ENCODE measurements around the gene ERMARD.

ERMARD gene

DNA sequence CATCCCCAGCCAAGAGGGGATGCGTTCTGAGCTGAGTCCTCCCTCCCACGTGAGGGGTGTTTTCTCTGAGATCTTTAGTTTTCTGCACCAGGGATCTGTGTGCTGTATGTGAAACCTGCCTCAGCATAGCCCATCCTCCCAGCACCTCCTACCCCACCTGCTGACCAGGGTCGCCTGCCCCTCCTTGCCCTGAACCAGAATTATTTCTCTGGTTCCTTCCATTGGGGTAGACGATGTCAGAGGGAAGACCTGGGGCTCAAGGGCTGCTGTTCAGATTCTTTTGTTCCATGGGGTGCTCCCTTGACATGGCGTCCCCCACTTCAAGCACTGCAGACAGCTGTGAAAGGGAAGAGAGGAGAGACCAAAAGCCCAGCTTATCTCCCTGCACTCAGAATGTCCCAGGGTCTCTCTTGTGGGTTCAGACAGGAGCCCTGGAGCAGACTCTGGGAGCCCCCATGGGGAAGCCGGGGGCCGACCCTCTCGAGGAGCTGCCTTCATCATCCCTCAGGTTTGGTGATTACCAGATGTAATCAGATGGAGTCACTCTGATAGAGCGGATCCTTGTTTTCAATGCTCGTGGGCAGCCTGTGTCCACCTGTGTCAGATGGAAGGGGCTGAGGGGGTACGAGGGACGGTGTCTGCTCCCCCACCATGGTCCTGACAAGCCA is 74.3 kb downstream of the ERMARD start:
- no peak for DNase-seq (ENCODE audit: extremely low spot score)
- ChIA-PET CTCF (no interaction called here), POLR2A (interaction anchor here (0.5 kb wide), 1 partner anchor 606 kb away, joined by 3 read pairs; no protein-coding TSS in a partner anchor)
- no peak for TF ChIP-seq CTBP1 (IDR thresholded peaks at IDR 0.05; ENCODE audit: borderline replicate concordance)
- TF ChIP-seq SP1 (IDR thresholded peaks at IDR 0.05), result no peak
- no peak for TF ChIP-seq SUZ12 (IDR thresholded peaks at IDR 0.05)
- no peak for TF ChIP-seq TARDBP (IDR thresholded peaks at IDR 0.05)
- TF ChIP-seq HDGF (IDR thresholded peaks at IDR 0.05; ENCODE audit: borderline replicate concordance), result no peak
- no peak for TF ChIP-seq LEF1 (IDR thresholded peaks at IDR 0.05; ENCODE audit: borderline replicate concordance)
- no peak for TF ChIP-seq FOXA1 (IDR thresholded peaks at IDR 0.05)
- no peak for TF ChIP-seq ZNF384 (IDR thresholded peaks at IDR 0.05)

- DNase-seq (ENCODE audit: extremely low spot score), result no peak
- POLR2A ChIA-PET, result no interaction called here
- CTCF ChIA-PET, result no interaction called here
- no peak for TF ChIP-seq HDGF (IDR thresholded peaks at IDR 0.05; ENCODE audit: borderline replicate concordance)
- no peak for TF ChIP-seq CTBP1 (IDR thresholded peaks at IDR 0.05; ENCODE audit: borderline replicate concordance)
- TF ChIP-seq ZNF384 (IDR thresholded peaks at IDR 0.05), result no peak
- TF ChIP-seq FOXM1 (IDR thresholded peaks at IDR 0.05; ENCODE audit: borderline replicate concordance), result no peak
- TF ChIP-seq TARDBP (IDR thresholded peaks at IDR 0.05), result no peak
- TF ChIP-seq LEF1 (IDR thresholded peaks at IDR 0.05; ENCODE audit: borderline replicate concordance), result no peak
Observed at GRCh38 chr6:169826697-169827096, 75.3 kb downstream of the ERMARD start.

DNA sequence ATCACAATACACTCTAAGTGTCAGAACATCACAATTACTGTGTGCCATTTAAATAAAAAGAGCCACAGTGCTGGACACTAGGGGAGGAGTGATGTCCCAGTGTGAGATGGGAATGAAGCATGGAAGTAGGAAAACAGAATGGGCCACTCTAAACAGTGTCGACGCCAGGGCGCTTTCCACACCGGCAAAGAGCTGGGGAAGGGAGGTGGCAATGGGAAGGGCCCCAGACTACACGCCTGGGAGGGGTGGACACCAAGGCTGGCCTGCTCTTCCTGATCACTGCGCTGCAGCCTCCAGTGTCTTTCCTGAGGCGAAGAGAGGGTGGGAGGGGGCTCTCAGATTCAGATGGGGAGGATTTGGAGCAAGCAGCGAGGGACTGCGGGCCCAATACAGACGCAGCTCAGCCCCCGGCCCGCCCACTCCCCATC is 75.9 kb downstream of the ERMARD start:
- TF ChIP-seq BHLHE40 (IDR thresholded peaks at IDR 0.05; ENCODE audit: borderline replicate concordance) (no peak), ARNT (IDR thresholded peaks at IDR 0.05) (no peak), CTBP1 (IDR thresholded peaks at IDR 0.05; ENCODE audit: borderline replicate concordance) (no peak), TARDBP (IDR thresholded peaks at IDR 0.05) (no peak), FOXK2 (IDR thresholded peaks at IDR 0.05) (no peak), FOXM1 (IDR thresholded peaks at IDR 0.05; ENCODE audit: borderline replicate concordance) (no peak)
- ChIA-PET CTCF (no interaction called here), POLR2A (no interaction called here)
- DNase-seq (ENCODE audit: extremely low spot score), result no peak

- no peak for TF ChIP-seq BHLHE40 (IDR thresholded peaks at IDR 0.05; ENCODE audit: borderline replicate concordance)
- ChIA-PET POLR2A (no interaction called here), CTCF (no interaction called here)
- no peak for DNase-seq (ENCODE audit: extremely low spot score)
Observed at GRCh38 chr6:169828176-169828575, 76.8 kb downstream of the ERMARD start.

DNA sequence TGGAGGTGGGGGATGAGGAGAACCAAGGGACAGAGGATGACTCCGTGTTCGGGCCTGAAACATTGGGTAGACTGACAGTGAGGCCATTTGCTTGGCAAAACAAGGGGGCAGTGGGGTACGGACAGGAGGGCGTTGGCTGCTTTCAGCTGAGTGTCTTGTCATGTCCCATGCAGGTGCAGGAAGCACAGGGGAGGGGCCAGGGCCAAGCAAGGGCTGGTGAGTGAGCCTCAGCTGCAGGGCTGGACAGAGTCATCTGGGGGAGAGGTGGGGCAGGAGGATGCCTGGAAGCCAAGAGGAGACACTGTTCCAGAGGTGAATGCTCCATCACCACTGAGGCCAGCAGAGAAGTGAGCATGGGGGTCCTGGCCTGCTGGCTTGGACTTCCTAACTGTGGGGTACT is 78.4 kb downstream of the ERMARD start:
- TF ChIP-seq, protein P1, sequence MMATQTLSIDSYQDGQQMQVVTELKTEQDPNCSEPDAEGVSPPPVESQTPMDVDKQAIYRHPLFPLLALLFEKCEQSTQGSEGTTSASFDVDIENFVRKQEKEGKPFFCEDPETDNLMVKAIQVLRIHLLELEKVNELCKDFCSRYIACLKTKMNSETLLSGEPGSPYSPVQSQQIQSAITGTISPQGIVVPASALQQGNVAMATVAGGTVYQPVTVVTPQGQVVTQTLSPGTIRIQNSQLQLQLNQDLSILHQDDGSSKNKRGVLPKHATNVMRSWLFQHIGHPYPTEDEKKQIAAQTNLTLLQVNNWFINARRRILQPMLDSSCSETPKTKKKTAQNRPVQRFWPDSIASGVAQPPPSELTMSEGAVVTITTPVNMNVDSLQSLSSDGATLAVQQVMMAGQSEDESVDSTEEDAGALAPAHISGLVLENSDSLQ (IDR thresholded peaks at IDR 0.05), result no peak
- no peak for TF ChIP-seq L3MBTL2 (conservative IDR thresholded peaks at IDR 0.05)
- ChIA-PET CTCF (no interaction called here), POLR2A (no interaction called here)
- DNase-seq (ENCODE audit: extremely low spot score), result no peak

DNA sequence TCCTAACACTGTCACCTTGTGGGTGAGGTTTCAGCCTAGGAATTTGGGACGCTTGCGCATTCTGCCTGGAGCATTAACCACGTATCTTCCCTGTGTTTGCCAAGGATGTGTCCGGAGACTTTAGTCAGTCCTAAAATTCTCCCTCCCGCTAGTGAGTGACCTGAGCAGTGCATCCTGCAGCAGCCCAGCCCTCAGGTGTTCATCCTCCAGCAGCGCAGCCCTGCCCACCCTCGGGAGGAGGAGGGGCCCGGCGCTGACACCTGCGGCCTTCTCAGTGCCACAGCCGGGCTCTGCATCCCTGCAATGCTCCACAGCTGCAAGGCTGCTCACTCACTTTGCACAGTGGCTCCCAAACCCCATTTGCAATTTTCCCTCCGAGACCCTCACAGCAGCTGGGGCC is 79.5 kb downstream of the ERMARD start:
- ChIA-PET POLR2A (no interaction called here), CTCF (interaction anchor here (1.2 to 1.9 kb wide), 6 partner anchors 11 to 699 kb away, joined by 5 to 31 read pairs (median 10); no protein-coding TSS in a partner anchor)
- TF ChIP-seq BHLHE40 (IDR thresholded peaks at IDR 0.05; ENCODE audit: borderline replicate concordance) (no peak), L3MBTL2 (conservative IDR thresholded peaks at IDR 0.05) (no peak), NFRKB (IDR thresholded peaks at IDR 0.05) (no peak), SUZ12 (IDR thresholded peaks at IDR 0.05) (no peak)
- DNase-seq (ENCODE audit: extremely low spot score), result no peak
